Spleen (tissue), 11 donors: ENCODE measurements around the gene UBASH3B. TPM values are rescaled to one million over a fixed set of nuclear protein-coding genes. Genes with fewer than 3 reads are reported as not detected.

Source experiments
- DNase-seq: peaks from one replicate; pipeline ENCODE4 v3.0.0-alpha.2; 2020
- H3K27ac ChIP-seq, 8 donors: fragments of 200-600 bp; sonication (generic) in 7 of 8; 1 replicate in 4 of 8; 2 replicates in 4 of 8; pipeline versions ENCODE4 v1.5.0 to v1.8.0; 2016 to 2021; ENCODE audit warnings: inconsistent platforms in 4 of 8, mild to moderate bottlenecking in 4 of 8, moderate library complexity in 1 of 8
- H3K27me3 ChIP-seq, 7 donors: fragments of 200-600 bp; sonication (generic) in 6 of 7; replicated peaks in 1 of 7; 1 replicate in 4 of 7; 2 replicates in 3 of 7; pipeline versions ENCODE4 v1.5.0 to v1.8.0; 2016 to 2021; ENCODE audit warnings: inconsistent platforms in 3 of 7, mild to moderate bottlenecking in 1 of 7
- H3K36me3 ChIP-seq, 6 donors: fragments of 200-600 bp; sonication (generic) in 5 of 6; 1 replicate in 4 of 6; 2 replicates in 2 of 6; pipeline versions ENCODE4 v1.5.0 to v1.8.0; 2016 to 2021; ENCODE audit warnings: inconsistent platforms in 2 of 6
- H3K4me1 ChIP-seq, 6 donors: fragments of 200-600 bp; sonication (generic) in 5 of 6; 1 replicate in 3 of 6; 2 replicates in 3 of 6; pipeline versions ENCODE4 v1.5.0 to v1.8.0; 2016 to 2021; ENCODE audit warnings: inconsistent platforms in 3 of 6
- H3K4me3 ChIP-seq, 8 donors: fragments of 200-600 bp; sonication (generic) in 7 of 8; 1 replicate in 4 of 8; 2 replicates in 4 of 8; pipeline versions ENCODE4 v1.5.0 to v1.8.0; 2016 to 2021; ENCODE audit warnings: inconsistent platforms in 4 of 8, mild to moderate bottlenecking in 4 of 8, moderate library complexity in 2 of 8
- H3K9me3 ChIP-seq, 8 donors: fragments of 200-600 bp; sonication (generic) in 7 of 8; 1 replicate in 4 of 8; 2 replicates in 4 of 8; pipeline versions ENCODE4 v1.5.0 to v1.8.0; 2016 to 2021; ENCODE audit warnings: inconsistent platforms in 4 of 8
- POLR2A ChIP-seq, 3 donors: fragments of 450-650 bp; IDR thresholded peaks; one replicate each; pipeline ENCODE4 v1.5.1; 2017; ENCODE audit warnings: antibody characterized with exemption in 3 of 3, mild to moderate bottlenecking in 1 of 3
- POLR2AphosphoS5 ChIP-seq, 3 donors: sonication (generic); formaldehyde crosslinking; IDR thresholded peaks; one replicate each; pipeline ENCODE4 v1.5.1; 2017; ENCODE audit warnings: antibody characterized with exemption in 3 of 3
- WGBS, 5 donors: extraction: QIAGEN DNeasy Blood & Tissue Kit in 3 of 5; methylation state at CpG; one replicate each; pipeline versions ENCODE4 v1.1.5 to v1.1.7; 2013 to 2018; 5-methylcytosine and 5-hydroxymethylcytosine counted together
- intact Hi-C: fragments of 100-400 bp; cut with DNase I; formaldehyde crosslinking; loops from one replicate; pipeline ENCODE4 v1.15.0; 2023; ENCODE audit warnings: low total_unique reads
- polyA plus RNA-seq, 3 donors: library from polyadenylated mRNA; stranded (reverse); fragments of 200-250 nt; gene quantifications; one replicate each; pipeline ENCODE4 v1.2.1, GENCODE V29; 2013
- total RNA-seq, 7 donors: library from RNA; depleted of rRNA in 3 of 7; stranded (reverse); fragments of >200 nt in 3 of 7; fragmentation: NEBNext Ultra II Directional in 4 of 7; extraction: Animal tissue kit (Norgen Biotek cat#: 25700) in 4 of 7; gene quantifications; one replicate each; pipeline versions ENCODE4 v1.1.0 to v1.2.1, GENCODE V29; 2016 to 2021
- TF ChIP-seq, protein P1 (sequence below), 11 experiments: fragments of 200-600 bp in 7 of 11; fragments of 450-650 bp in 4 of 11; sonication (generic) in 4 of 11; IDR thresholded peaks in 8 of 11; conservative IDR thresholded peaks in 3 of 11; 1 replicate in 7 of 11; 2 replicates in 4 of 11; pipeline versions ENCODE4 v1.4.0 to v1.8.0; 2016 to 2021; ENCODE audit warnings: antibody characterized with exemption in 11 of 11, inconsistent platforms in 4 of 11, mild to moderate bottlenecking in 1 of 11
- donor health status: healthy with polysubstance abuse.
- donor health status: DM: no; HTN: no; CAD: no; lungs with moderate emphysema.
- donor health status: DM: no; HTN: no; CAD: no.
- donor health status: Bipolar disorder and iron deficiency.
- donor health status: healthy.
- donor health status: DM: no; HTN: no; CAD: no.
- donor health status: DM: yes; HTN: yes; CAD: no.

UBASH3B gene
- total and polyA plus RNA-seq, 10 donors, result 4.4 to 190 (median 77.9) TPM

DNA sequence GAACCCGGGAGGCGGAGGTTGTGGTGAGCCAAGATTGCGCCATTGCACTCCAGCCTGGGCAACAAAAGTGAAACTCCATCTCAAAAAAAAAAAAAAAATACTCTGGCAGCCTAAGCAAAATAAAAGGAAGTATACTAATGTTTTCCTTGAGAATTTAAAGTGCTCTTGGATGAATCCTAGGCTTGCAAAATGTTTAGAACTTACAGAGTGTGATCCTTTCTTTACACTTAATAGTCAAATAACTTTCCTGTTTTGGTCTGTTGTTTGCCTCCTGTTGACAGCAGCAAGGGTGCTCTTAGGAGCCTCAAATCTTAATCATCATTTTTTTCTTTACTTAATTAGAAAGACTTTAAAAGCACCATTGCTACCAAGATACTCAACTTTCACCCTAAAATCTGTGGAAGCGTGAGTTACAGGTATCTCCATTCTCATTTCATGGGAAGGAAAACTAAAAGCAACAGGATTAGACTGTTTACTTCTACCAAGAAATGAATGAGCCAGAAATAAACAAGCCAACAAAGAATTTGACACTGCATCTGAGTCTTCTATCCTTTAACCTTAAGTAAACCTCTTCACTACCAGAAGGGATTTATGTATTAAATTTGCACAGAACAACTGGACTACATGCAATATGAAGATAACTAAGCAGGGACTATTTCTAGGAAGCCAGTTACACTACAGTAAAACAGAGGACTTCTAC lies 144.0 kb downstream of the UBASH3B start:
- peaks cover 0 to 18% (median under 1%) of the 10 kb centered on the region in 6 donors for H3K4me1 ChIP-seq
- H3K4me3 ChIP-seq, result no peak overlapping the region
- TF ChIP-seq POLR2AphosphoS5 (IDR thresholded peaks at IDR 0.05), result no peak
- TF ChIP-seq, protein P1, sequence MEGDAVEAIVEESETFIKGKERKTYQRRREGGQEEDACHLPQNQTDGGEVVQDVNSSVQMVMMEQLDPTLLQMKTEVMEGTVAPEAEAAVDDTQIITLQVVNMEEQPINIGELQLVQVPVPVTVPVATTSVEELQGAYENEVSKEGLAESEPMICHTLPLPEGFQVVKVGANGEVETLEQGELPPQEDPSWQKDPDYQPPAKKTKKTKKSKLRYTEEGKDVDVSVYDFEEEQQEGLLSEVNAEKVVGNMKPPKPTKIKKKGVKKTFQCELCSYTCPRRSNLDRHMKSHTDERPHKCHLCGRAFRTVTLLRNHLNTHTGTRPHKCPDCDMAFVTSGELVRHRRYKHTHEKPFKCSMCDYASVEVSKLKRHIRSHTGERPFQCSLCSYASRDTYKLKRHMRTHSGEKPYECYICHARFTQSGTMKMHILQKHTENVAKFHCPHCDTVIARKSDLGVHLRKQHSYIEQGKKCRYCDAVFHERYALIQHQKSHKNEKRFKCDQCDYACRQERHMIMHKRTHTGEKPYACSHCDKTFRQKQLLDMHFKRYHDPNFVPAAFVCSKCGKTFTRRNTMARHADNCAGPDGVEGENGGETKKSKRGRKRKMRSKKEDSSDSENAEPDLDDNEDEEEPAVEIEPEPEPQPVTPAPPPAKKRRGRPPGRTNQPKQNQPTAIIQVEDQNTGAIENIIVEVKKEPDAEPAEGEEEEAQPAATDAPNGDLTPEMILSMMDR (IDR thresholded peaks at IDR 0.05 in 8 of 11, conservative IDR thresholded peaks at IDR 0.05 in 3 of 11), result no peak
- TF ChIP-seq POLR2A (IDR thresholded peaks at IDR 0.05), result no peak
- H3K27ac ChIP-seq, result peak overlapping the region in 2 of 8 donors; percentile 5 to 40
- DNase-seq, result no peak
- H3K27me3 ChIP-seq, result no peaks in the 10 kb centered on the region
- intact Hi-C loops, result loop anchor here (5.0 kb wide), 1 partner anchor 53 kb away; no protein-coding TSS in a partner anchor
- 53 to 79% (median 64%) methylated on average over 4 of the region's 4 CpGs for WGBS, 5 donors
- H3K36me3 ChIP-seq, result peaks cover 4 to 100% (median 70%) of the 10 kb centered on the region in 6 donors
- H3K9me3 ChIP-seq, result no peaks in the 10 kb centered on the region

DNA sequence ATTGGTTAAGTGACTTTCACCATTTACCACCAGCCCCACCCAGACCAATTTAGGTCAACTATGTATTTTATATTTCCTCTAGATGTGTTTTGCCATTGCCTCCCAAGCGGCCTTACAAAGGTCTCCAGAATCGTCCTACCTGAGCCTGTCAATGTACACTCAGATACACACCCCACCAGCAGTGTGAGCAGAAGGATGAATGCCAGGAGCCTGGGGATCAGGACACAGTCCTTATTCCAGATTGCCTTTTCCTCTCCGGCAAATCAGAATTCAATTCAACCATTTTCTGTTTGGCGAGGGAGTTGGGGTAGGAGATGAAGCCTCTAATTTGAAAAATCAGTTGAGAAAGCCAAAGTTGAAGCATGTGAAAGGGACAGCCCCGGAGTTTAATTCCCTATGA lies 147.4 kb downstream of the UBASH3B start:
- H3K4me3 ChIP-seq, result no peak overlapping the region
- TF ChIP-seq, protein P1 (IDR thresholded peaks at IDR 0.05 in 8 of 11, conservative IDR thresholded peaks at IDR 0.05 in 3 of 11), result no peak
- no peak for TF ChIP-seq POLR2AphosphoS5 (IDR thresholded peaks at IDR 0.05)
- TF ChIP-seq POLR2A (IDR thresholded peaks at IDR 0.05), result no peak
- no peak for DNase-seq
- 92 to 96% (median 94%) methylated on average over 5 of the region's 5 CpGs for WGBS, 5 donors
- H3K9me3 ChIP-seq, result no peaks in the 10 kb centered on the region
- intact Hi-C loops, result no loop called here
- peaks cover 0 to 30% (median 7%) of the 10 kb centered on the region in 6 donors for H3K4me1 ChIP-seq
- no peak overlapping the region for H3K27ac ChIP-seq
- no peaks in the 10 kb centered on the region for H3K27me3 ChIP-seq
- peaks cover 0 to 100% (median 43%) of the 10 kb centered on the region in 6 donors for H3K36me3 ChIP-seq

DNA sequence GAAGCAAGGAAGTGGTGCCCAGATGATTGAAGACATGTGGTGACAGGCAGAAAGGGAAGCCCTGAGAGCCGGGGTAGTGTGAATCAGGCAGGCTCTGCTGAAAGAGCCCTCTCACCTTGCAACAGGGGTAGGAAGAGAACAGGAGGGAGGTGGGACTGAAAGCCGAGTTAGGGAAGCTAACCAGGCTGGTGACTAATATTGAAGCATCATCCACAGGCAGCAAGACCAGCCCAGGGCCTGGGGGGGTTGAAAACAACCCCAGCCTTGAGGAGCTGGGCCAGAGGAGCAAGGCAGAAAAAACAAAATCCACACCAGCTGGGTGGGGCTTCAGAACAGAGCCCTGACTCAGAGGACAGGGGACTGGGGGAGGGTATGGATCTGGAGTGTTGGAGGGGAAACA lies 147.8 kb downstream of the UBASH3B start:
- Histone ChIP-seq H3K4me1 (peaks cover 3 to 34% (median 11%) of the 10 kb centered on the region in 6 donors), H3K36me3 (peaks cover 0 to 100% (median 39%) of the 10 kb centered on the region in 6 donors), H3K4me3 (no peak overlapping the region), H3K27ac (no peak overlapping the region), H3K9me3 (no peaks in the 10 kb centered on the region), H3K27me3 (no peaks in the 10 kb centered on the region)
- DNase-seq, result no peak
- WGBS, 5 donors, result 72 to 87% (median 80%) methylated on average over 2 of the region's 2 CpGs
- TF ChIP-seq POLR2A (IDR thresholded peaks at IDR 0.05) (no peak), POLR2AphosphoS5 (IDR thresholded peaks at IDR 0.05) (no peak)
- TF ChIP-seq, protein P1 (IDR thresholded peaks at IDR 0.05 in 8 of 11, conservative IDR thresholded peaks at IDR 0.05 in 3 of 11), result no peak
- intact Hi-C loops, result no loop called here

DNA sequence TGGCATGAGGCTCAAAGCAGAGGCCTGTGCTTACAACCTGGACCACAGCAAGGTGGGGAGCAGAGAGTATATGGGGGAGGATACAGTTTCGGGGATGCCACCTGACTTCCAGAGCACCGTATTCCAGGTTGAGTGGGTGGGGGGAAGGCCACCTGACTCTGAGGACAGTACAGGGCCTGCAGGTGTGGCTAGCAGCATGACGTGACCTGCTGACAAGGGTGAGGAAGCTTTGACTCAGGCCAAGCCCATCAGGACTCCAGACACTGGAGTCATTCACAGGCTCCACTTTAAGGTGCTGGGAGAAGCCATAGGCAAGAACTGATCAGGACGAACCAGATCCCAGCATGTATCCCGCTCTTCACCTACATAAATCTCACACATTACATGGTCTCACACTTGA lies 148.2 kb downstream of the UBASH3B start:
- intact Hi-C loops, result no loop called here
- WGBS, 5 donors, result 87 to 97% (median 91%) methylated on average over 5 of the region's 5 CpGs
- peak overlapping the region in 1 of 8 donors; percentile 24 for H3K27ac ChIP-seq

More for the DNA sequence above, 148.2 kb downstream of the UBASH3B start:
- no peak overlapping the region for H3K4me3 ChIP-seq
- H3K9me3 ChIP-seq, result no peaks in the 10 kb centered on the region
- H3K36me3 ChIP-seq, result peaks cover 0 to 100% (median 35%) of the 10 kb centered on the region in 6 donors
- H3K27me3 ChIP-seq, result no peaks in the 10 kb centered on the region
- H3K4me1 ChIP-seq, result peaks cover 7 to 38% (median 16%) of the 10 kb centered on the region in 6 donors
- TF ChIP-seq POLR2A (IDR thresholded peaks at IDR 0.05), result no peak
- TF ChIP-seq POLR2AphosphoS5 (IDR thresholded peaks at IDR 0.05), result no peak
- TF ChIP-seq, protein P1 (IDR thresholded peaks at IDR 0.05 in 8 of 11, conservative IDR thresholded peaks at IDR 0.05 in 3 of 11), result no peak
- DNase-seq, result no peak
